SU-DHL-6 (cell line): Measurements from ENCODE around the gene CLEC20A.

Experiments
- CTCF ChIP-seq: fragments of 200-600 bp; sonication (generic); IDR thresholded peaks from one replicate; pipeline ENCODE4 v1.5.1; 2017; ENCODE audit warnings: antibody characterized with exemption, mild to moderate bottlenecking, low read length, moderate library complexity; ENCODE audit not compliant: insufficient read depth, poor library complexity, severe bottlenecking
- EZH2phosphoT487 ChIP-seq: fragments of 200-600 bp; sonication (generic), shearing (Covaris generic); conservative IDR thresholded peaks from 2 replicates; pipeline ENCODE4 v1.6.1; 2018; ENCODE audit warnings: mild to moderate bottlenecking, antibody characterized with exemption, low read length, moderate library complexity, mixed read lengths

GRCh38 chr1:178544531-178544930 is 47.8 kb upstream of the CLEC20A start:
- TF ChIP-seq CTCF, result no peak
- no peak for TF ChIP-seq EZH2phosphoT487
